Spleen (tissue), 7 donors: ENCODE results near the gene FRAS1.

Experiments
- POLR2AphosphoS5 ChIP-seq, 3 donors: sonication (generic); formaldehyde crosslinking; IDR thresholded peaks; one replicate each; pipeline ENCODE4 v1.5.1; 2017; ENCODE audit warnings: antibody characterized with exemption in 3 of 3
- TF ChIP-seq, protein P1 (sequence below), 11 experiments: fragments of 200-600 bp in 7 of 11; fragments of 450-650 bp in 4 of 11; sonication (generic) in 4 of 11; IDR thresholded peaks in 8 of 11; conservative IDR thresholded peaks in 3 of 11; 1 replicate in 7 of 11; 2 replicates in 4 of 11; pipeline versions ENCODE4 v1.4.0 to v1.8.0; 2016 to 2021; ENCODE audit warnings: antibody characterized with exemption in 11 of 11, inconsistent platforms in 4 of 11, mild to moderate bottlenecking in 1 of 11
- donor health status: DM: no; HTN: no; CAD: no; lungs with moderate emphysema.
- donor health status: DM: no; HTN: no; CAD: no.
- donor health status: DM: no; HTN: no; CAD: no.

DNA sequence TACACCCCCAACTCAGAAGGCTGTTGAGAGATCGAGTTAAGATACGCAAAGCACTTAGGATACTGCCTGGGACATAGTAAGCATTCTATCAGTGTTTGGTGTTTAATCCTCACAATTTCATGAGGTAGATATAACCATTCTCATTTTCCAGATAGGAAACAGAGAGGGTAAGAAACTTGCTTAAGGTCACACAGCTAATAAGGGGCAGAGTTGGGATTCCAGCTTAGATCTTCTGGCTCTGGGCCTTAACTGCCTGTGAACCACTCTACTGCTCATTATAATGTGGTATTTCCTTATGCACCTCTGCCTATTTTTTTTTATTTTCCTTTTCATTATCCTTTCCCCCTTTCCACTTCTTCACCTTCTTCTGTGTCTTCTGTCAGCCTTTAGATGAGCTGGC lies 252.2 kb downstream of the FRAS1 start:
- TF ChIP-seq, protein P1, sequence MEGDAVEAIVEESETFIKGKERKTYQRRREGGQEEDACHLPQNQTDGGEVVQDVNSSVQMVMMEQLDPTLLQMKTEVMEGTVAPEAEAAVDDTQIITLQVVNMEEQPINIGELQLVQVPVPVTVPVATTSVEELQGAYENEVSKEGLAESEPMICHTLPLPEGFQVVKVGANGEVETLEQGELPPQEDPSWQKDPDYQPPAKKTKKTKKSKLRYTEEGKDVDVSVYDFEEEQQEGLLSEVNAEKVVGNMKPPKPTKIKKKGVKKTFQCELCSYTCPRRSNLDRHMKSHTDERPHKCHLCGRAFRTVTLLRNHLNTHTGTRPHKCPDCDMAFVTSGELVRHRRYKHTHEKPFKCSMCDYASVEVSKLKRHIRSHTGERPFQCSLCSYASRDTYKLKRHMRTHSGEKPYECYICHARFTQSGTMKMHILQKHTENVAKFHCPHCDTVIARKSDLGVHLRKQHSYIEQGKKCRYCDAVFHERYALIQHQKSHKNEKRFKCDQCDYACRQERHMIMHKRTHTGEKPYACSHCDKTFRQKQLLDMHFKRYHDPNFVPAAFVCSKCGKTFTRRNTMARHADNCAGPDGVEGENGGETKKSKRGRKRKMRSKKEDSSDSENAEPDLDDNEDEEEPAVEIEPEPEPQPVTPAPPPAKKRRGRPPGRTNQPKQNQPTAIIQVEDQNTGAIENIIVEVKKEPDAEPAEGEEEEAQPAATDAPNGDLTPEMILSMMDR (IDR thresholded peaks at IDR 0.05 in 8 of 11, conservative IDR thresholded peaks at IDR 0.05 in 3 of 11) = no peak
- no peak for TF ChIP-seq POLR2AphosphoS5 (IDR thresholded peaks at IDR 0.05)
